Erythroblast (primary cell): ENCODE data around the gene NPSR1.

ENCODE experiments used
- GATA1 ChIP-seq: IDR thresholded peaks from 2 replicates; pipeline ENCODE4 v1.6.1; 2011; ENCODE audit warnings: low read depth, mild to moderate bottlenecking, control low read depth, low read length, moderate library complexity
- POLR2A ChIP-seq: IDR thresholded peaks from 2 replicates; pipeline ENCODE4 v1.6.1; 2011; ENCODE audit warnings: mild to moderate bottlenecking, low read length

DNA sequence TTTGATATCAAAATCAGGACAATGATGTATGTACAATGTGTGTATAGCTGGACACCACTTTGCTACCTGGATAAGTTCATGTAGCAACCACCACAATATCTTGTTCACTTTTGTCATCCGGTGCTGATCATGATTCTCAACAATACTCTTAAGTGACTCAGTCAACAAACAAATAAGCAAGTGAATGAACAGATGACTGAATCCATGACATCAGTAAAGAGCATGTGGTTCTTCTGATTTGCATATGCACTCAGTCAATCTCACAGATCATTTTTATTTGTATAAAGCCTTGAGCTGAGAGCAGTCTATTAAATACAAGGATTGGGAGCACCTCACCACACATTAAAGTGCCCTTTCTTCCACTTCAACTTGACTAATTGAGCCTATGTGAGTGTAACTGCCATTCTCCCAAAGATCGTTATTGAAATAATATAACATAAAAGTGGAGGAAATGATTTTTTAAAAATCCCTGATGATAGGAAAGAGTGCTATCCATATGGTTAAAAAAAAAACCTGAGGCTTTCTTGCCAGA is 69.5 kb downstream of the NPSR1 start:
- no peak for TF ChIP-seq POLR2A
- no peak for TF ChIP-seq GATA1
